B cell (primary cell): ENCODE data around the gene PNPT1. TPM values are rescaled to one million over a fixed set of nuclear protein-coding genes. Genes with fewer than 3 reads are reported as not detected.
"Not testable (repeated sequence)": the region's sequence is repeated elsewhere in the genome, so short reads cannot be mapped to it uniquely, and the experiment has no call there.

Source experiments
- ATAC-seq: fragments of 200-7000 bp; cut with Tn5 transposase; one replicate; pipeline ENCODE4 v1.10.0; 2021; ENCODE audit warnings: low read depth, mild to moderate bottlenecking, moderate number of reproducible peaks, moderate library complexity
- CTCF ChIA-PET: fragments of 350-600 bp; sonication (Branson Sonifier 250); formaldehyde crosslinking; loops from one replicate; lab custom pipeline; 2021; ENCODE audit warnings: antibody characterized with exemption, inconsistent platforms; lab: Charles Lee
- POLR2A ChIA-PET: fragments of 350-600 bp; sonication (Branson Sonifier 250); formaldehyde crosslinking; loops from one replicate; lab custom pipeline; 2021; ENCODE audit warnings: antibody characterized with exemption; lab: Charles Lee
- DNase-seq: peaks from one replicate; pipeline ENCODE4 v3.0.0; 2013
- H2AFZ ChIP-seq: 2 replicates; pipeline ENCODE4 v1.6.1; 2012; ENCODE audit warnings: mild to moderate bottlenecking, low read depth, low read length; ENCODE audit not compliant: insufficient read depth, poor library complexity, severe bottlenecking
- H3K27ac ChIP-seq, 2 donors: 1 replicate in 1 of 2; 2 replicates in 1 of 2; pipeline ENCODE4 v1.5.1; 2012 to 2013; ENCODE audit warnings: low read length in 2 of 2, mild to moderate bottlenecking in 2 of 2, moderate library complexity in 1 of 2
- H3K27me3 ChIP-seq, 4 experiments: fragments of 200-600 bp in 1 of 4; sonication (generic) in 1 of 4; replicated peaks in 1 of 4; 1 replicate in 2 of 4; 2 replicates in 2 of 4; pipeline versions ENCODE4 v1.6.1 to v1.7.0; 2013 to 2016; ENCODE audit warnings: low read length in 3 of 4, mild to moderate bottlenecking in 2 of 4, mixed read lengths in 1 of 4, moderate library complexity in 1 of 4; ENCODE audit not compliant: insufficient read depth in 4 of 4, control insufficient read depth in 3 of 4; ENCODE audit errors: control extremely low read depth in 1 of 4
- H3K36me3 ChIP-seq, 2 experiments: replicated peaks in 1 of 2; 1 replicate in 1 of 2; 2 replicates in 1 of 2; pipeline versions ENCODE4 v1.6.1 to v1.7.1; 2013; ENCODE audit warnings: low read length in 1 of 2; ENCODE audit not compliant: insufficient read depth in 2 of 2, control insufficient read depth in 1 of 2; ENCODE audit errors: control extremely low read depth in 1 of 2, extremely low read depth in 1 of 2
- H3K4me1 ChIP-seq, 2 donors: fragments of 200-600 bp in 1 of 2; sonication (generic) in 1 of 2; 1 replicate in 1 of 2; 2 replicates in 1 of 2; pipeline versions ENCODE4 v1.5.1 to v1.6.1; 2013 to 2017; ENCODE audit warnings: low read length in 2 of 2; ENCODE audit not compliant: control insufficient read depth in 2 of 2, insufficient read depth in 2 of 2
- H3K4me2 ChIP-seq: replicated peaks from 2 replicates; pipeline ENCODE3; 2012; ENCODE audit warnings: mild to moderate bottlenecking, low read depth, low read length; ENCODE audit not compliant: poor library complexity, severe bottlenecking
- H3K4me3 ChIP-seq, 5 experiments: fragments of 200-600 bp in 1 of 5; sonication (generic) in 1 of 5; 1 replicate in 3 of 5; 2 replicates in 2 of 5; pipeline versions ENCODE4 v1.5.1 to v1.7.0; 2011 to 2016; ENCODE audit warnings: low read length in 4 of 5, mild to moderate bottlenecking in 4 of 5, low read depth in 2 of 5, control low read depth in 1 of 5, moderate library complexity in 1 of 5; ENCODE audit not compliant: insufficient read depth in 1 of 5; ENCODE audit errors: control extremely low read depth in 1 of 5, extremely low read depth in 1 of 5
- H3K79me2 ChIP-seq: fragments of 200-600 bp; sonication (generic); one replicate; pipeline ENCODE4 v1.6.0; 2016; ENCODE audit warnings: low read length; ENCODE audit not compliant: control insufficient read depth, insufficient read depth
- H3K9ac ChIP-seq: fragments of 200-600 bp; sonication (generic); 2 replicates; pipeline ENCODE4 v1.6.1; 2017; ENCODE audit warnings: mild to moderate bottlenecking, low read length, moderate library complexity
- H3K9me3 ChIP-seq, 3 donors: one replicate each; pipeline versions ENCODE4 v1.6.1 to v1.7.1; 2013; ENCODE audit warnings: low read length in 2 of 3; ENCODE audit not compliant: control insufficient read depth in 2 of 3, insufficient read depth in 1 of 3; ENCODE audit errors: control extremely low read depth in 1 of 3
- H4K20me1 ChIP-seq: 2 replicates; pipeline ENCODE4 v1.6.0; 2012; ENCODE audit warnings: mild to moderate bottlenecking, low read length; ENCODE audit not compliant: insufficient read depth, control insufficient read depth, poor library complexity, severe bottlenecking
- H3K27ac Mint-ChIP-seq: one replicate; pipeline ENCODE4 v1.8.0; 2021; ENCODE audit warnings: mixed read lengths
- H3K27me3 Mint-ChIP-seq: one replicate; pipeline ENCODE4 v1.8.0; 2021; ENCODE audit warnings: mixed read lengths
- H3K4me1 Mint-ChIP-seq: one replicate; pipeline ENCODE4 v1.8.0; 2021; ENCODE audit warnings: mixed read lengths
- H3K4me3 Mint-ChIP-seq: one replicate; pipeline ENCODE4 v1.8.0; 2021; ENCODE audit warnings: mixed read lengths
- H3K9me3 Mint-ChIP-seq: one replicate; pipeline ENCODE4 v1.8.0; 2022; ENCODE audit warnings: mixed read lengths; ENCODE audit not compliant: insufficient read depth
- EZH2 ChIP-seq: IDR thresholded peaks from 2 replicates; pipeline ENCODE4 v1.6.1; 2012; ENCODE audit warnings: borderline replicate concordance, low read depth, mild to moderate bottlenecking, moderate library complexity, low read length; ENCODE audit not compliant: insufficient read depth, poor library complexity, severe bottlenecking
- WGBS: methylation state at CpG from one replicate; pipeline ENCODE4 v1.1.5; 2013; ENCODE audit warnings: missing lambda C conversion rate; ENCODE audit not compliant: insufficient coverage; 5-methylcytosine and 5-hydroxymethylcytosine counted together
- intact Hi-C: fragments of 100-400 bp; cut with micrococcal nuclease; formaldehyde crosslinking; loops from one replicate; pipeline ENCODE4 v1.10.0; 2022
- polyA plus RNA-seq: library from polyadenylated mRNA; depleted of rRNA; stranded (reverse); fragments of >200 nt; gene quantifications from 2 replicates; pipeline ENCODE4 v1.2.3, GENCODE V29; 2012
- total RNA-seq, 2 donors: library from RNA; stranded (reverse); fragments of 120-200 nt in 1 of 2; gene quantifications; 1 replicate in 1 of 2; 2 replicates in 1 of 2; pipeline versions ENCODE4 v1.2.3 to v1.2.4, GENCODE V29; 2013 to 2022
- TF ChIP-seq, protein P1 (sequence below): fragments of 200-600 bp; IDR thresholded peaks from one replicate; pipeline ENCODE4 v1.8.0; 2022; ENCODE audit warnings: antibody characterized with exemption, mild to moderate bottlenecking

PNPT1 gene
- total and polyA plus RNA-seq, 2 donors (not counting 1 experiment from before 2014, with no cell fraction given) = 7.8 to 23.1 TPM

DNA sequence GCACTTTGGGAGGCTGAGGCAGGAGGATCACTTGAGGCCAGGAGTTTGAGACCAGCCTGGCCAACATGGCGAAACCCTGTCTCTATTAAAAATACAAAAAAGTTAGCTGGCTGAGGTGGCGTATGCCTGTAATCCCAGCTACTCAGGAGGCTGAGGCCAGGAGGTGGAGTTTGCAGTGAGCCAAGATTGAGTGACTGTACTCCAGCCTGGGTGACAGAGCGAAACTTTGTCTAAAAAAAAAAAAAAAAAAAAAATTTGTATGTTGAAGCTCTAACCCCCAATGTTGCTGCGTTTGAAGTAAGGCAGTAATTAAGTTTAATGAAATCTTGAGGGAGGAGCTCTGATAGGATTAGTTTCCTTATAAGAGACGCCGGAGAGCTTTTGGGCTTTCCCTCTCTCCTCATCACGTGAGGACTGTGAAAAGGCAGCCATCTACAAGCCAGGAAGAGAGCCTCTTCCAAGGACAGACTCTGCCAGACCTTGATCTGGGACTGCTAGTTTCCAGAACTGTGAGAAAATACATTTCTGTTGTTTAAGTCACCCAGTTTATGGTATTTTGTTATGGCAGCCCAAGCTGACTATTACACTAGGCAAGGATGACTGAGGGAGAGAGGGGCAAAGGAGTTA, 11.5 kb upstream of the PNPT1 start:
- ChIA-PET CTCF (no interaction called here), POLR2A (no interaction called here)
- Histone ChIP-seq H3K27ac (no peak overlapping the region), H3K4me1 (no peaks in the 10 kb centered on the region), H4K20me1 (no peaks in the 10 kb centered on the region), H3K36me3 (no peaks in the 10 kb centered on the region), H3K4me2 (no peak overlapping the region), H3K27me3 (peaks cover 0 to 5% (median 2%) of the 10 kb centered on the region in 4 experiments), H3K4me3 (no peak overlapping the region), H2AFZ (no peak overlapping the region), H3K9ac (no peak overlapping the region), H3K9me3 (no peaks in the 10 kb centered on the region), H3K79me2 (no peaks in the 10 kb centered on the region)
- intact Hi-C loops = no loop called here
- WGBS = 100% methylated on average over 1 of the region's 7 CpGs
- H3K9me3 Mint-ChIP-seq = no peaks in the 10 kb centered on the region
- no peak for ATAC-seq
- no peak for TF ChIP-seq EZH2
- TF ChIP-seq, protein P1, sequence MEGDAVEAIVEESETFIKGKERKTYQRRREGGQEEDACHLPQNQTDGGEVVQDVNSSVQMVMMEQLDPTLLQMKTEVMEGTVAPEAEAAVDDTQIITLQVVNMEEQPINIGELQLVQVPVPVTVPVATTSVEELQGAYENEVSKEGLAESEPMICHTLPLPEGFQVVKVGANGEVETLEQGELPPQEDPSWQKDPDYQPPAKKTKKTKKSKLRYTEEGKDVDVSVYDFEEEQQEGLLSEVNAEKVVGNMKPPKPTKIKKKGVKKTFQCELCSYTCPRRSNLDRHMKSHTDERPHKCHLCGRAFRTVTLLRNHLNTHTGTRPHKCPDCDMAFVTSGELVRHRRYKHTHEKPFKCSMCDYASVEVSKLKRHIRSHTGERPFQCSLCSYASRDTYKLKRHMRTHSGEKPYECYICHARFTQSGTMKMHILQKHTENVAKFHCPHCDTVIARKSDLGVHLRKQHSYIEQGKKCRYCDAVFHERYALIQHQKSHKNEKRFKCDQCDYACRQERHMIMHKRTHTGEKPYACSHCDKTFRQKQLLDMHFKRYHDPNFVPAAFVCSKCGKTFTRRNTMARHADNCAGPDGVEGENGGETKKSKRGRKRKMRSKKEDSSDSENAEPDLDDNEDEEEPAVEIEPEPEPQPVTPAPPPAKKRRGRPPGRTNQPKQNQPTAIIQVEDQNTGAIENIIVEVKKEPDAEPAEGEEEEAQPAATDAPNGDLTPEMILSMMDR = no peak
- peaks cover 43% of the 10 kb centered on the region for H3K27me3 Mint-ChIP-seq
- H3K4me1 Mint-ChIP-seq = no peaks in the 10 kb centered on the region
- H3K27ac Mint-ChIP-seq = no peak overlapping the region
- no peak for DNase-seq
- no peak overlapping the region for H3K4me3 Mint-ChIP-seq

DNA sequence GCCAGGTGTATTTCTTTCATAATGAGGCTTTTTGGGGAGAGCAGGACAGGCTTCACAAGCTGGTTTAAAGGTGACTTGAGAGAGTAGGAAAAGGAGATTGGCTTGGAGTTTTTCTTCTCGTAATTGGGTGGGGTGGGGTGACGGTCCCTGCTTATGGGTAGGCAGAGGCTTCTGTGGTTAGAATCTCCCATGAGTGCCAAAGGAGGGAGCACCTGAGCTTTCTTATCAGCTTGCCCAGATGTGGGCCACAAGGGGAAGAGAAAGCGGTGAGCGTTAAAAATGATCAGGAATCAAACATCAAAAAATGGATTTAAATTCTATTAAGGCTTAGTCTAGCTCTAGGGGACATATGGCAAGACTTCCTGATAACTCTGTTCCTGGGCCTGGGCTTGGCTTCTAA, 9.7 kb upstream of the PNPT1 start:
- no peak for ATAC-seq
- H3K9ac ChIP-seq = no peak overlapping the region
- 56% methylated on average over 2 of the region's 4 CpGs for WGBS
- no peak for DNase-seq
- POLR2A ChIA-PET = no interaction called here
- Mint-ChIP-seq H3K4me1 (no peaks in the 10 kb centered on the region), H3K4me3 (no peak overlapping the region), H3K27me3 (peaks cover 52% of the 10 kb centered on the region), H3K27ac (no peak overlapping the region), H3K9me3 (no peaks in the 10 kb centered on the region)
- CTCF ChIA-PET = interaction anchor here (2.2 kb wide), 1 partner anchor 15 kb away, joined by 7 read pairs; no protein-coding TSS in a partner anchor
- H2AFZ ChIP-seq = no peak overlapping the region
- no peak overlapping the region for H3K4me2 ChIP-seq
- no peak for TF ChIP-seq EZH2
- TF ChIP-seq, protein P1 = no peak
- H4K20me1 ChIP-seq = no peaks in the 10 kb centered on the region
- intact Hi-C loops = no loop called here
- H3K79me2 ChIP-seq = no peaks in the 10 kb centered on the region
- no peak overlapping the region for H3K27ac ChIP-seq
- no peaks in the 10 kb centered on the region for H3K9me3 ChIP-seq
- no peaks in the 10 kb centered on the region for H3K4me1 ChIP-seq
- H3K36me3 ChIP-seq = no peaks in the 10 kb centered on the region
- no peak overlapping the region for H3K4me3 ChIP-seq
- peaks cover 0 to 7% (median 2%) of the 10 kb centered on the region in 4 experiments for H3K27me3 ChIP-seq

DNA sequence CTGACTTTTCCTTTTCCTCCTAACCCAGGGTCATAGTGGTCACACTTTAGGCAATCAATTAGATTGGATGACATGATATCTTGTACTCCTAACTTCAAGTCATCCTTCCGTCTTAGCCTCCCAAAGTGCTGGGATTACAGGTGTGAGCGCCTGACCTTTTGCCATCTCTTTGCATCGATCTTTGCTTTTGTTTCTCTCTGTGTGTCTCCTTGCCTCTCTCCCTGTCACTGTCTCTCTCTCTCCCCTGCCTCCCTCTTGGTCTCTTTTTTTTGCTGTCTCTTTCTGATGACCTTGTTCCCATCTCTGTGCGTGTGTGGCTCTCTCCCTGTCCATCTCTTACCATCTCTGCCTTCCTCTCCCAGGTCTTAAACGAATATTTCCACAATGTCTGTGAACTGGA, 904 bp downstream of the PNPT1 start:
- H3K36me3 ChIP-seq, H3K9me3 ChIP-seq, DNase-seq, CTCF ChIA-PET, H3K27me3 ChIP-seq, H3K27me3 Mint-ChIP-seq, H4K20me1 ChIP-seq, H3K27ac ChIP-seq, H3K9me3 Mint-ChIP-seq, ATAC-seq: not testable (repeated sequence)
- Mint-ChIP-seq H3K4me1 (peaks cover 26% of the 10 kb centered on the region), H3K4me3 (peak overlapping the region; percentile 99), H3K27ac (peak overlapping the region; percentile 90)
- 57% methylated on average over 3 of the region's 5 CpGs for WGBS
- peak overlapping the region; percentile 79 for H3K9ac ChIP-seq
- intact Hi-C loops = loop anchor here (1.0 to 10.0 kb wide), 3 partner anchors 75 to 468 kb away; partner anchors contain the start of genes CFAP36 and PPP4R3B
- POLR2A ChIA-PET = interaction anchor here (0.6 kb wide), 1 partner anchor 210 kb away, joined by 8 read pairs; no protein-coding TSS in a partner anchor
- peaks cover 9 to 13% of the 10 kb centered on the region in 2 donors for H3K4me1 ChIP-seq
- peak overlapping the region; percentile 98 for H2AFZ ChIP-seq
- peak overlapping the region in 4 of 5 experiments; percentile 75 to 97 (median 84) for H3K4me3 ChIP-seq
- H3K4me2 ChIP-seq = peak overlapping the region; percentile 97
- peaks cover 19% of the 10 kb centered on the region for H3K79me2 ChIP-seq
